Stomach (tissue), 9 donors: ENCODE results near the gene CABLES2. TPM values are rescaled to one million over a fixed set of nuclear protein-coding genes. Genes with fewer than 3 reads are reported as not detected.

Experiments used
- DNase-seq, 2 donors: peaks; one replicate each; pipeline versions ENCODE4 v3.0.0 to v3.0.0-alpha.2; 2013 to 2019
- H3K27ac ChIP-seq, 5 donors: fragments of 200-600 bp in 4 of 5; sonication (generic) in 4 of 5; one replicate each; pipeline ENCODE4 v1.5.1; 2013 to 2019; ENCODE audit warnings: mild to moderate bottlenecking in 1 of 5, moderate library complexity in 1 of 5
- H3K27me3 ChIP-seq, 3 donors: fragments of 200-600 bp; sonication (generic); one replicate each; pipeline ENCODE4 v1.5.1; 2017 to 2019; ENCODE audit warnings: mixed run types in 1 of 3
- H3K36me3 ChIP-seq, 4 donors: fragments of 200-600 bp; sonication (generic); 1 replicate in 3 of 4; 2 replicates in 1 of 4; pipeline ENCODE4 v1.5.1; 2016 to 2019
- H3K4me1 ChIP-seq, 4 donors: fragments of 200-600 bp; sonication (generic); one replicate each; pipeline ENCODE4 v1.5.1; 2016 to 2019
- H3K4me3 ChIP-seq, 4 donors: fragments of 200-600 bp; sonication (generic) in 3 of 4; one replicate each; pipeline ENCODE4 v1.5.1; 2016 to 2019; ENCODE audit warnings: mild to moderate bottlenecking in 1 of 4
- H3K9me3 ChIP-seq, 4 donors: fragments of 200-600 bp; sonication (generic); one replicate each; pipeline ENCODE4 v1.5.1; 2016 to 2019
- CTCF ChIP-seq, 7 experiments: fragments of 450-650 bp in 4 of 7; fragments of 200-600 bp in 3 of 7; sonication (generic) in 3 of 7; IDR thresholded peaks; one replicate each; pipeline ENCODE4 v1.5.1; 2016 to 2019; ENCODE audit warnings: antibody characterized with exemption in 7 of 7, control low read depth in 2 of 7, mild to moderate bottlenecking in 1 of 7
- EP300 ChIP-seq: sonication (generic); formaldehyde crosslinking; IDR thresholded peaks from one replicate; pipeline ENCODE4 v1.6.1; 2017; ENCODE audit warnings: antibody characterized with exemption
- POLR2A ChIP-seq, 4 donors: fragments of 450-650 bp; IDR thresholded peaks; one replicate each; pipeline ENCODE4 v1.6.1; 2016; ENCODE audit warnings: antibody characterized with exemption in 4 of 4, control low read depth in 2 of 4, mild to moderate bottlenecking in 1 of 4, moderate library complexity in 1 of 4
- POLR2AphosphoS5 ChIP-seq, 3 donors: sonication (generic); formaldehyde crosslinking; IDR thresholded peaks; one replicate each; pipeline ENCODE4 v1.6.1; 2016; ENCODE audit warnings: antibody characterized with exemption in 3 of 3
- WGBS, 5 donors: extraction: QIAGEN DNeasy Blood & Tissue Kit in 3 of 5; methylation state at CpG; one replicate each; pipeline versions ENCODE4 v1.1.5 to v1.1.7; 2013 to 2018; 5-methylcytosine and 5-hydroxymethylcytosine counted together
- intact Hi-C: fragments of 100-400 bp; cut with DNase I; formaldehyde crosslinking; loops from one replicate; pipeline ENCODE4 v1.15.1; 2023; ENCODE audit warnings: low total_unique reads
- polyA plus RNA-seq, 3 donors: library from polyadenylated mRNA; stranded (reverse); fragments of 200-250 nt; gene quantifications; one replicate each; pipeline ENCODE4 v1.2.3, GENCODE V29; 2013
- total RNA-seq, 5 donors: library from RNA; depleted of rRNA; stranded (reverse); fragments of >200 nt; gene quantifications; one replicate each; pipeline versions ENCODE4 v1.1.0 to v1.2.3, GENCODE V29; 2014 to 2016
- donor health status: healthy with polysubstance abuse.
- donor health status: Bipolar disorder and iron deficiency.
- donor health status: healthy.

CABLES2 gene
- total and polyA plus RNA-seq, 8 donors, result 0.55 to 7.8 (median 1.9) TPM

GRCh38 chr20:62421716-62421990, 14.6 kb upstream of the CABLES2 start:
- TF ChIP-seq CTCF (IDR thresholded peaks at IDR 0.05) (no peak), POLR2AphosphoS5 (IDR thresholded peaks at IDR 0.05) (no peak), POLR2A (IDR thresholded peaks at IDR 0.05) (no peak), EP300 (no peak)
- H3K4me1 ChIP-seq, result peaks cover 0 to 23% (median 11%) of the 10 kb centered on the region in 4 donors
- H3K27ac ChIP-seq, result no peak overlapping the region
- intact Hi-C loops, result no loop called here
- H3K9me3 ChIP-seq, result no peaks in the 10 kb centered on the region
- peaks cover 0 to 46% (median 0%) of the 10 kb centered on the region in 3 donors for H3K27me3 ChIP-seq
- 86 to 94% (median 88%) methylated on average over 6 of the region's 6 CpGs for WGBS, 5 donors
- H3K4me3 ChIP-seq, result no peak overlapping the region
- no peaks in the 10 kb centered on the region for H3K36me3 ChIP-seq
- DNase-seq, result no peak

- no peak for DNase-seq
- Histone ChIP-seq H3K9me3 (no peaks in the 10 kb centered on the region), H3K27me3 (peaks cover 0 to 52% (median 0%) of the 10 kb centered on the region in 3 donors), H3K36me3 (no peaks in the 10 kb centered on the region), H3K4me1 (peaks cover 0 to 18% (median 5%) of the 10 kb centered on the region in 4 donors), H3K27ac (no peak overlapping the region), H3K4me3 (no peak overlapping the region)
- WGBS, 5 donors, result 89 to 93% (median 90%) methylated on average over 5 to 24 of the region's 24 CpGs
- TF ChIP-seq POLR2A (IDR thresholded peaks at IDR 0.05) (no peak), POLR2AphosphoS5 (IDR thresholded peaks at IDR 0.05) (no peak), CTCF (IDR thresholded peaks at IDR 0.05) (no peak), EP300 (no peak)
- intact Hi-C loops, result no loop called here
These were observed 14.0 kb upstream of the CABLES2 start for GRCh38 chr20:62420846-62421715.

GRCh38 chr20:62419759-62420158, 12.7 kb upstream of the CABLES2 start:
- Histone ChIP-seq H3K4me3 (no peak overlapping the region), H3K9me3 (no peaks in the 10 kb centered on the region), H3K4me1 (peaks cover 0 to 16% (median 4%) of the 10 kb centered on the region in 4 donors), H3K27ac (no peak overlapping the region), H3K36me3 (no peaks in the 10 kb centered on the region), H3K27me3 (peaks cover 0 to 56% (median 0%) of the 10 kb centered on the region in 3 donors)
- no peak for DNase-seq
- no peak for TF ChIP-seq POLR2A (IDR thresholded peaks at IDR 0.05)
- TF ChIP-seq CTCF (IDR thresholded peaks at IDR 0.05), result no peak
- no peak for TF ChIP-seq POLR2AphosphoS5 (IDR thresholded peaks at IDR 0.05)
- TF ChIP-seq EP300, result no peak
- intact Hi-C loops, result no loop called here
- WGBS, 5 donors, result 70 to 82% (median 71%) methylated on average over 4 to 9 of the region's 9 CpGs

- 73 to 82% (median 75%) methylated on average over 15 to 19 of the region's 19 CpGs for WGBS, 5 donors
- TF ChIP-seq EP300 (no peak), CTCF (IDR thresholded peaks at IDR 0.05) (no peak), POLR2AphosphoS5 (IDR thresholded peaks at IDR 0.05) (no peak), POLR2A (IDR thresholded peaks at IDR 0.05) (no peak)
These were observed 11.8 kb upstream of the CABLES2 start for GRCh38 chr20:62418709-62419487.

More at GRCh38 chr20:62418709-62419487, 11.8 kb upstream of the CABLES2 start:
- intact Hi-C loops, result no loop called here
- no peak overlapping the region for H3K4me3 ChIP-seq
- no peaks in the 10 kb centered on the region for H3K36me3 ChIP-seq
- no peaks in the 10 kb centered on the region for H3K9me3 ChIP-seq
- no peak overlapping the region for H3K27ac ChIP-seq
- H3K27me3 ChIP-seq, result peaks cover 0 to 48% (median 0%) of the 10 kb centered on the region in 3 donors
- no peak for DNase-seq
- H3K4me1 ChIP-seq, result peaks cover 0 to 16% (median 4%) of the 10 kb centered on the region in 4 donors
